Measurements from ENCODE around the gene RGS1. TPM values are rescaled to one million over a fixed set of nuclear protein-coding genes. Genes with fewer than 3 reads are reported as not detected.
"Not testable (repeated sequence)": the region's sequence is repeated elsewhere in the genome, so short reads cannot be mapped to it uniquely, and the experiment has no call there.

RGS1 gene
- total and polyA plus RNA-seq, 2 experiments from 2014 or later, result 0.12 TPM; not detected in 1

- DNase-seq (ENCODE audit: low read depth in 1 of 2, low spot score in 1 of 2), result no peak
- Histone ChIP-seq H3K9me3 (ENCODE audit: low read depth) (no peaks in the 10 kb centered on the region), H3K4me1 (ENCODE audit: low read depth) (no peaks in the 10 kb centered on the region), H3K27ac (no peak overlapping the region), H3K27me3 (no peaks in the 10 kb centered on the region), H3K36me3 (no peaks in the 10 kb centered on the region), H3K4me3 (no peak overlapping the region)
- no peak for TF ChIP-seq CTCF (IDR thresholded peaks at IDR 0.05; ENCODE audit: low read depth, low read length)
These were observed 45.8 kb upstream of the RGS1 start for GRCh38 chr1:192529811-192530210.

GRCh38 chr1:192530254-192530653, 45.3 kb upstream of the RGS1 start:
- H3K9me3 ChIP-seq (ENCODE audit: low read depth), result no peaks in the 10 kb centered on the region
- DNase-seq (ENCODE audit: low read depth in 1 of 2, low spot score in 1 of 2), result peak in 1 of 2 donors; percentile 53
- no peak for TF ChIP-seq CTCF (IDR thresholded peaks at IDR 0.05; ENCODE audit: low read depth, low read length)
- no peaks in the 10 kb centered on the region for H3K4me1 ChIP-seq (ENCODE audit: low read depth)
- H3K4me3 ChIP-seq, result no peak overlapping the region
- no peaks in the 10 kb centered on the region for H3K27me3 ChIP-seq
- H3K36me3 ChIP-seq, result no peaks in the 10 kb centered on the region
- H3K27ac ChIP-seq, result no peak overlapping the region

- H3K36me3 ChIP-seq; H3K27me3 ChIP-seq; H3K27ac ChIP-seq; H3K4me1 ChIP-seq (ENCODE audit: low read depth); H3K9me3 ChIP-seq (ENCODE audit: low read depth); H3K4me3 ChIP-seq: not testable (repeated sequence)
- DNase-seq (ENCODE audit: low read depth in 1 of 2, low spot score in 1 of 2), result peak in 1 of 2 donors; percentile 90
These were observed 44.4 kb upstream of the RGS1 start for GRCh38 chr1:192531037-192531703.

- no peak for TF ChIP-seq CTCF (IDR thresholded peaks at IDR 0.05; ENCODE audit: low read depth, low read length)
- no peaks in the 10 kb centered on the region for H3K36me3 ChIP-seq
These were observed 40.9 kb upstream of the RGS1 start for GRCh38 chr1:192534666-192535065.

GRCh38 chr1:192535916-192536664, 39.5 kb upstream of the RGS1 start:
- H3K36me3 ChIP-seq, result no peaks in the 10 kb centered on the region
- H3K4me1 ChIP-seq (ENCODE audit: low read depth), result peaks cover 9% of the 10 kb centered on the region
- no peaks in the 10 kb centered on the region for H3K27me3 ChIP-seq
- TF ChIP-seq CTCF (IDR thresholded peaks at IDR 0.05; ENCODE audit: low read depth, low read length), result no peak
- H3K4me3 ChIP-seq, result no peak overlapping the region
- H3K27ac ChIP-seq, result no peak overlapping the region
- no peak for DNase-seq (ENCODE audit: low read depth in 1 of 2, low spot score in 1 of 2)
- no peaks in the 10 kb centered on the region for H3K9me3 ChIP-seq (ENCODE audit: low read depth)

More at GRCh38 chr1:192534666-192535065, 40.9 kb upstream of the RGS1 start:
- Histone ChIP-seq H3K27me3 (no peaks in the 10 kb centered on the region), H3K4me1 (ENCODE audit: low read depth) (peaks cover 9% of the 10 kb centered on the region), H3K4me3 (no peak overlapping the region), H3K9me3 (ENCODE audit: low read depth) (no peaks in the 10 kb centered on the region), H3K27ac (no peak overlapping the region)
- no peak for DNase-seq (ENCODE audit: low read depth in 1 of 2, low spot score in 1 of 2)
